A673 (cell line): Measurements from ENCODE around the gene EPB41L4A. TPM values are rescaled to one million over a fixed set of nuclear protein-coding genes. Genes with fewer than 3 reads are reported as not detected.

Source experiments
- BruUV-seq: library from RNA; stranded (reverse); fragments of 400-500 nt; replicated peaks from 2 replicates; lab custom pipeline; 2021; lab: Mats Ljungman, UMichigan
- CTCF ChIA-PET: fragments of 300-600 bp; sonication (Branson Sonifier 250); formaldehyde crosslinking; loops from one replicate; lab custom pipeline; 2022; ENCODE audit warnings: antibody characterized with exemption; lab: Charles Lee
- POLR2A ChIA-PET: fragments of 300-600 bp; sonication (Branson Sonifier 250); formaldehyde crosslinking; loops from one replicate; lab custom pipeline; 2022; ENCODE audit warnings: antibody characterized with exemption; ENCODE audit not compliant: low non-redundant PET; lab: Charles Lee
- DNase-seq: peaks from one replicate; pipeline ENCODE4 v3.0.0-alpha.2; 2015; ENCODE audit warnings: low spot score
- H3K27ac ChIP-seq: fragments of 200-600 bp; sonication (generic); 2 replicates; pipeline ENCODE4 v1.5.1; 2016; ENCODE audit warnings: mixed run types, low read depth, mild to moderate bottlenecking, mixed read lengths, antibody characterized with exemption, low read length; ENCODE audit not compliant: poor library complexity, severe bottlenecking
- H3K27me3 ChIP-seq: fragments of 200-600 bp; sonication (generic); replicated peaks from 2 replicates; pipeline ENCODE4 v1.6.1; 2017; ENCODE audit warnings: mixed run types, low read depth, mild to moderate bottlenecking, mixed read lengths, antibody characterized with exemption, low read length; ENCODE audit not compliant: insufficient read depth, poor library complexity
- H3K36me3 ChIP-seq: fragments of 200-600 bp; sonication (generic); 2 replicates; pipeline ENCODE4 v1.6.1; 2016; ENCODE audit warnings: mixed run types, mild to moderate bottlenecking, mixed read lengths, antibody characterized with exemption, low read length; ENCODE audit not compliant: insufficient read depth, poor library complexity, severe bottlenecking
- H3K4me1 ChIP-seq: fragments of 200-600 bp; sonication (generic); 2 replicates; pipeline ENCODE4 v1.6.1; 2017; ENCODE audit warnings: mixed run types, mild to moderate bottlenecking, mixed read lengths, antibody characterized with exemption, low read length; ENCODE audit not compliant: insufficient read depth, poor library complexity, severe bottlenecking
- H3K4me3 ChIP-seq: fragments of 200-600 bp; sonication (generic); 2 replicates; pipeline ENCODE4 v1.5.1; 2016; ENCODE audit warnings: low read depth, mixed run types, mild to moderate bottlenecking, mixed read lengths, low read length; ENCODE audit not compliant: poor library complexity, severe bottlenecking
- H3K9me3 ChIP-seq: fragments of 200-600 bp; sonication (generic); 2 replicates; pipeline ENCODE4 v1.6.1; 2016; ENCODE audit warnings: mixed run types, low read depth, mild to moderate bottlenecking, mixed read lengths, antibody characterized with exemption, low read length; ENCODE audit not compliant: poor library complexity, severe bottlenecking
- CTCF ChIP-seq: fragments of 300-800, 200-600 bp; sonication (generic); conservative IDR thresholded peaks from 2 replicates; pipeline ENCODE4 v1.5.1; 2017; ENCODE audit warnings: low read depth, mild to moderate bottlenecking, antibody characterized with exemption, low read length, moderate library complexity, mixed read lengths
- EZH2 ChIP-seq: fragments of 200-600 bp; sonication (generic); IDR thresholded peaks from 2 replicates; pipeline ENCODE4 v1.6.1; 2017; ENCODE audit warnings: borderline replicate concordance, low read depth, mild to moderate bottlenecking, mixed read lengths, antibody characterized with exemption, low read length; ENCODE audit not compliant: poor library complexity, severe bottlenecking
- intact Hi-C: fragments of 100-400 bp; cut with micrococcal nuclease; formaldehyde crosslinking; loops from one replicate; pipeline ENCODE4 v1.10.0; 2022; ENCODE audit not compliant: unreplicated experiment
- total RNA-seq: library from RNA; stranded (reverse); gene quantifications from 2 replicates; pipeline ENCODE4 v1.2.3, GENCODE V29; 2021

EPB41L4A gene
- total RNA-seq, 1 experiment from 2014 or later, result not detected

- H3K9me3 ChIP-seq, result no peaks in the 10 kb centered on the region
- DNase-seq, result no peak
- no peak overlapping the region for H3K27ac ChIP-seq
- ChIA-PET POLR2A (no interaction called here), CTCF (no interaction called here)
- intact Hi-C loops, result no loop called here
- peaks cover 3% of the 10 kb centered on the region for H3K27me3 ChIP-seq
- BruUV-seq, result no TSS peak
- TF ChIP-seq EZH2 (no peak), CTCF (no peak)
- H3K4me3 ChIP-seq, result no peak overlapping the region
- no peaks in the 10 kb centered on the region for H3K36me3 ChIP-seq
- no peaks in the 10 kb centered on the region for H3K4me1 ChIP-seq
These were observed 181.6 kb downstream of the EPB41L4A start for GRCh38 chr5:112237456-112237855.

GRCh38 chr5:112234000-112234399, 185.1 kb downstream of the EPB41L4A start:
- H3K36me3 ChIP-seq, result no peaks in the 10 kb centered on the region
- ChIA-PET CTCF (no interaction called here), POLR2A (no interaction called here)
- H3K9me3 ChIP-seq, result no peaks in the 10 kb centered on the region
- BruUV-seq, result no TSS peak
- no peak for DNase-seq
- H3K27ac ChIP-seq, result no peak overlapping the region
- H3K4me1 ChIP-seq, result no peaks in the 10 kb centered on the region
- TF ChIP-seq EZH2 (no peak), CTCF (no peak)
- no peaks in the 10 kb centered on the region for H3K27me3 ChIP-seq
- intact Hi-C loops, result no loop called here
- H3K4me3 ChIP-seq, result no peak overlapping the region

- Histone ChIP-seq H3K9me3 (no peaks in the 10 kb centered on the region), H3K36me3 (no peaks in the 10 kb centered on the region), H3K27ac (no peak overlapping the region), H3K27me3 (no peaks in the 10 kb centered on the region), H3K4me3 (no peak overlapping the region), H3K4me1 (no peaks in the 10 kb centered on the region)
- DNase-seq, result no peak
- TF ChIP-seq CTCF, result no peak
- no peak for TF ChIP-seq EZH2
- CTCF ChIA-PET, result no interaction called here
- POLR2A ChIA-PET, result no interaction called here
- intact Hi-C loops, result no loop called here
- BruUV-seq, result no TSS peak
These were observed 186.4 kb downstream of the EPB41L4A start for GRCh38 chr5:112232667-112233066.
